Gastrocnemius medialis (tissue), 4 donors: Measurements from ENCODE around the gene CHRNA4. TPM values are rescaled to one million over a fixed set of nuclear protein-coding genes. Genes with fewer than 3 reads are reported as not detected.

Experiments used
- ATAC-seq, 2 donors: fragments of 150-250 bp; one replicate each; pipeline ENCODE4 v1.9.1; 2016
- DNase-seq, 2 donors: peaks; one replicate each; pipeline ENCODE4 v3.0.0-alpha.2; 2019
- H3K27ac ChIP-seq, 4 donors: fragments of 200-600 bp; sonication (generic); 1 replicate in 1 of 4; 2 replicates in 3 of 4; pipeline ENCODE4 v1.5.1; 2016 to 2018; ENCODE audit warnings: mild to moderate bottlenecking in 2 of 4, moderate library complexity in 1 of 4
- H3K27me3 ChIP-seq, 3 donors: fragments of 200-600 bp; sonication (generic) in 2 of 3; 1 replicate in 1 of 3; 2 replicates in 2 of 3; pipeline versions ENCODE4 v1.5.1 to v1.6.0; 2016 to 2019; ENCODE audit warnings: mild to moderate bottlenecking in 1 of 3, moderate library complexity in 1 of 3
- H3K36me3 ChIP-seq, 2 donors: fragments of 200-600 bp; sonication (generic) in 1 of 2; one replicate each; pipeline ENCODE4 v1.5.1; 2017 to 2018
- H3K4me1 ChIP-seq, 2 donors: fragments of 200-600 bp; sonication (generic) in 1 of 2; one replicate each; pipeline ENCODE4 v1.5.1; 2016 to 2017; ENCODE audit warnings: mild to moderate bottlenecking in 2 of 2
- H3K4me3 ChIP-seq, 4 donors: fragments of 200-600 bp; sonication (generic) in 3 of 4; 1 replicate in 1 of 4; 2 replicates in 3 of 4; pipeline ENCODE4 v1.5.1; 2016 to 2019; ENCODE audit warnings: mild to moderate bottlenecking in 2 of 4
- H3K9me3 ChIP-seq, 3 donors: fragments of 200-600 bp; sonication (generic) in 2 of 3; 1 replicate in 1 of 3; 2 replicates in 2 of 3; pipeline ENCODE4 v1.5.1; 2016 to 2019
- CTCF ChIP-seq, 5 experiments: fragments of 450-650 bp in 3 of 5; fragments of 200-600 bp in 2 of 5; sonication (generic) in 2 of 5; IDR thresholded peaks in 4 of 5; conservative IDR thresholded peaks in 1 of 5; 1 replicate in 4 of 5; 2 replicates in 1 of 5; pipeline ENCODE4 v1.5.1; 2016 to 2019; ENCODE audit warnings: antibody characterized with exemption in 5 of 5, mild to moderate bottlenecking in 3 of 5, moderate library complexity in 3 of 5
- POLR2A ChIP-seq, 2 donors: fragments of 450-650 bp; IDR thresholded peaks; one replicate each; pipeline ENCODE4 v1.6.1; 2017; ENCODE audit warnings: antibody characterized with exemption in 2 of 2, mild to moderate bottlenecking in 2 of 2, moderate library complexity in 2 of 2
- in situ Hi-C, 4 donors: fragments of 200-750 bp; cut with MboI; loops; one replicate each; pipeline versions ENCODE4 v1.15.0 to v1.8.0; 2017; ENCODE audit warnings: low sequenced_read_pairs in 4 of 4
- intact Hi-C: fragments of 100-400 bp; cut with DNase I; formaldehyde crosslinking; loops from one replicate; pipeline ENCODE4 v1.15.1; 2023; ENCODE audit warnings: low total_unique reads
- total RNA-seq, 4 donors: library from RNA; depleted of rRNA; stranded (reverse); fragments of >200 nt; gene quantifications; one replicate each; pipeline versions ENCODE4 v1.1.0 to v1.2.3, GENCODE V29; 2016

CHRNA4 gene
- total RNA-seq, 4 donors from 2014 or later, result not detected

GRCh38 chr20:63401384-63402110 lies 40.4 kb upstream of the CHRNA4 start:
- Histone ChIP-seq H3K27ac (no peak overlapping the region), H3K4me3 (no peak overlapping the region), H3K4me1 (no peaks in the 10 kb centered on the region), H3K27me3 (peaks cover 7 to 16% (median 7%) of the 10 kb centered on the region in 3 donors), H3K9me3 (no peaks in the 10 kb centered on the region), H3K36me3 (no peaks in the 10 kb centered on the region)
- in situ Hi-C loops, result no loop called here
- ATAC-seq, result no peak
- intact Hi-C loops, result no loop called here
- no peak for TF ChIP-seq POLR2A (IDR thresholded peaks at IDR 0.05)
- no peak for TF ChIP-seq CTCF (IDR thresholded peaks at IDR 0.05 in 4 of 5, conservative IDR thresholded peaks at IDR 0.05 in 1 of 5)
- no peak for DNase-seq

GRCh38 chr20:63400486-63401210 lies 39.5 kb upstream of the CHRNA4 start:
- Histone ChIP-seq H3K9me3 (no peaks in the 10 kb centered on the region), H3K4me1 (no peaks in the 10 kb centered on the region), H3K4me3 (no peak overlapping the region), H3K27me3 (peaks cover 7 to 16% (median 7%) of the 10 kb centered on the region in 3 donors), H3K36me3 (no peaks in the 10 kb centered on the region), H3K27ac (no peak overlapping the region)
- ATAC-seq, result no peak
- DNase-seq, result no peak
- TF ChIP-seq POLR2A (IDR thresholded peaks at IDR 0.05), result no peak
- intact Hi-C loops (no loop called here), in situ Hi-C loops (no loop called here)

- peaks cover 7 to 16% (median 10%) of the 10 kb centered on the region in 3 donors for H3K27me3 ChIP-seq
- in situ Hi-C loops, result no loop called here
- no peak for ATAC-seq
Observed at GRCh38 chr20:63399596-63400375, 38.6 kb upstream of the CHRNA4 start.

GRCh38 chr20:63398744-63399514 lies 37.8 kb upstream of the CHRNA4 start:
- in situ Hi-C loops, result no loop called here
- intact Hi-C loops, result no loop called here
- ATAC-seq, result no peak

More at GRCh38 chr20:63399596-63400375, 38.6 kb upstream of the CHRNA4 start:
- no peaks in the 10 kb centered on the region for H3K9me3 ChIP-seq
- intact Hi-C loops, result no loop called here
- H3K4me3 ChIP-seq, result no peak overlapping the region
- no peak for TF ChIP-seq POLR2A (IDR thresholded peaks at IDR 0.05)
- no peak for DNase-seq
- no peaks in the 10 kb centered on the region for H3K36me3 ChIP-seq
- no peak overlapping the region for H3K27ac ChIP-seq
- H3K4me1 ChIP-seq, result no peaks in the 10 kb centered on the region

More at GRCh38 chr20:63398744-63399514, 37.8 kb upstream of the CHRNA4 start:
- H3K27ac ChIP-seq, result no peak overlapping the region
- peaks cover 10 to 21% (median 10%) of the 10 kb centered on the region in 3 donors for H3K27me3 ChIP-seq
- TF ChIP-seq POLR2A (IDR thresholded peaks at IDR 0.05), result no peak
- no peak for TF ChIP-seq CTCF (IDR thresholded peaks at IDR 0.05 in 4 of 5, conservative IDR thresholded peaks at IDR 0.05 in 1 of 5)
- no peaks in the 10 kb centered on the region for H3K9me3 ChIP-seq
- no peak for DNase-seq
- no peak overlapping the region for H3K4me3 ChIP-seq
- H3K4me1 ChIP-seq, result no peaks in the 10 kb centered on the region
- H3K36me3 ChIP-seq, result no peaks in the 10 kb centered on the region
